Measurements from ENCODE around the gene SMOC2. TPM values are rescaled to one million over a fixed set of nuclear protein-coding genes. Genes with fewer than 3 reads are reported as not detected.

SMOC2 gene
- total and polyA plus RNA-seq, 2 of the 4 experiments (the other 2 are of a cell fraction) = not detected

DNA sequence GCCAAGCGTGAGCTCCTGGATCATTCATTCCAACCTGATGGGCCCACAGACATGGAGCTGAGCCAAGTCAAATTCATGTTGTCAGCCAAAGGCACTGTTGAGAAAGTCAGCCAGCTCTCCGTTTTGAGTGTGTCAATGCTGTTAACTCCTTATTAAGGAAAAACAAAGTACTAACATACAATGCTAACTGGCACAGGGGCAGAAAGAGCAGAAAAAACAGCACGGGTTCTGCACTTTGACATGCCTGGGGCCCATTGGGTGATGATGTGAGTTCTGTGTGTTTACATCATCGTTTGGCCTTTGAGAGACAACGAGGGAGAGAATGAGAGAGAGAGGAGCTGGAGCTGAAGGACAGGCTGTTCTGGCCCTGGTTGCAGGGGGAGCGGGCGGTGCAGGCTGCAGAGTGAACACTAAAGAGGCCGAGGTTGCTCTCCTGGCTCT is 85.9 kb downstream of the SMOC2 start:
- POLR2A ChIA-PET (ENCODE audit: unreplicated experiment) = no interaction called here
- dilution Hi-C loops (cut with HindIII; ENCODE audit: low sequenced_read_pairs, unreplicated experiment) = no loop called here
- in situ Hi-C loops (cut with MboI; ENCODE audit: low sequenced_read_pairs) = no loop called here
- ATAC-seq (ENCODE audit: low read depth) (no peak), DNase-seq (no peak)
- Histone ChIP-seq H2BK120ac (ENCODE audit: low read depth, low read length) (no peak overlapping the region), H3K9me3 (ENCODE audit: control insufficient read depth, insufficient read depth, low read length) (peaks cover 39% of the 10 kb centered on the region), H2AK9ac (replicated peaks; ENCODE audit: low read depth, low read length, poor library complexity) (no peak overlapping the region), H3K4ac (ENCODE audit: low read depth, low read length) (no peak overlapping the region), H4K8ac (ENCODE audit: low read depth in 2 of 2, low read length in 2 of 2) (no peak overlapping the region), H3K79me1 (ENCODE audit: low read depth in 1 of 2, low read length in 2 of 2) (no peaks in the 10 kb centered on the region), H3K27ac (ENCODE audit: insufficient read depth, low read length) (no peak overlapping the region), H3K18ac (ENCODE audit: low read depth, low read length) (no peak overlapping the region), H3K9ac (ENCODE audit: low read depth, low read length) (no peak overlapping the region), H3K14ac (replicated peaks; ENCODE audit: low read depth, low read length) (no peak overlapping the region), H4K5ac (ENCODE audit: low read depth, low read length) (no peak overlapping the region), H3K23ac (ENCODE audit: low read depth, low read length) (no peak overlapping the region), H3K4me2 (ENCODE audit: low read depth, low read length) (no peak overlapping the region), H4K20me1 (ENCODE audit: insufficient read depth, low read length) (no peaks in the 10 kb centered on the region), H3K27me3 (ENCODE audit: control insufficient read depth, insufficient read depth, low read length) (no peaks in the 10 kb centered on the region), H2AFZ (replicated peaks; ENCODE audit: low read length, poor library complexity) (no peak overlapping the region), H4K91ac (ENCODE audit: insufficient read depth, low read depth, low read length) (no peak overlapping the region), H3K4me3 (ENCODE audit: insufficient read depth, low read depth, low read length) (no peak overlapping the region), H2BK20ac (ENCODE audit: low read depth, low read length) (no peak overlapping the region), H3K56ac (ENCODE audit: extremely low read depth, insufficient read depth, low read length) (no peak overlapping the region), H3K4me1 (ENCODE audit: control insufficient read depth, insufficient read depth, low read length) (no peaks in the 10 kb centered on the region), H2BK5ac (ENCODE audit: low read depth, low read length, poor library complexity, severe bottlenecking) (no peak overlapping the region), H3K9me1 (ENCODE audit: insufficient read depth, low read length) (no peaks in the 10 kb centered on the region), H2AK5ac (ENCODE audit: low read depth, low read length) (no peak overlapping the region), H2BK15ac (ENCODE audit: low read depth, low read length) (no peak overlapping the region), H3K36me3 (ENCODE audit: control insufficient read depth, insufficient read depth, low read length) (no peaks in the 10 kb centered on the region)
- CTCF ChIA-PET = no interaction called here
- intact Hi-C loops (cut with micrococcal nuclease) = no loop called here
- TF ChIP-seq NFE2L2 (IDR thresholded peaks at IDR 0.05; ENCODE audit: low read depth, low read length) (no peak), CEBPB (IDR thresholded peaks at IDR 0.05; ENCODE audit: low read depth, low read length) (no peak), MAZ (IDR thresholded peaks at IDR 0.05; ENCODE audit: borderline replicate concordance, low read depth, low read length) (no peak), MAFK (IDR thresholded peaks at IDR 0.05; ENCODE audit: low read depth, low read length) (no peak), RAD21 (IDR thresholded peaks at IDR 0.05; ENCODE audit: low read length) (no peak), SMC3 (IDR thresholded peaks at IDR 0.05; ENCODE audit: low read depth, low read length) (no peak), FOS (IDR thresholded peaks at IDR 0.05; ENCODE audit: low read depth, low read length) (no peak), BHLHE40 (IDR thresholded peaks at IDR 0.05; ENCODE audit: low read depth, low read length) (no peak), MXI1 (IDR thresholded peaks at IDR 0.05; ENCODE audit: borderline replicate concordance, low read depth, low read length) (no peak), CHD1 (IDR thresholded peaks at IDR 0.05; ENCODE audit: low read depth, low read length) (no peak), POLR2A (IDR thresholded peaks at IDR 0.05; ENCODE audit: low read depth, low read length) (no peak), RCOR1 (IDR thresholded peaks at IDR 0.05; ENCODE audit: insufficient replicate concordance, low read length) (no peak), RFX5 (IDR thresholded peaks at IDR 0.05; ENCODE audit: low read depth, low read length) (no peak)
- TF ChIP-seq, protein P1, sequence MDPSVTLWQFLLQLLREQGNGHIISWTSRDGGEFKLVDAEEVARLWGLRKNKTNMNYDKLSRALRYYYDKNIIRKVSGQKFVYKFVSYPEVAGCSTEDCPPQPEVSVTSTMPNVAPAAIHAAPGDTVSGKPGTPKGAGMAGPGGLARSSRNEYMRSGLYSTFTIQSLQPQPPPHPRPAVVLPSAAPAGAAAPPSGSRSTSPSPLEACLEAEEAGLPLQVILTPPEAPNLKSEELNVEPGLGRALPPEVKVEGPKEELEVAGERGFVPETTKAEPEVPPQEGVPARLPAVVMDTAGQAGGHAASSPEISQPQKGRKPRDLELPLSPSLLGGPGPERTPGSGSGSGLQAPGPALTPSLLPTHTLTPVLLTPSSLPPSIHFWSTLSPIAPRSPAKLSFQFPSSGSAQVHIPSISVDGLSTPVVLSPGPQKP (IDR thresholded peaks at IDR 0.05; ENCODE audit: borderline replicate concordance, low read depth, low read length) = no peak
- TF ChIP-seq, protein P2, sequence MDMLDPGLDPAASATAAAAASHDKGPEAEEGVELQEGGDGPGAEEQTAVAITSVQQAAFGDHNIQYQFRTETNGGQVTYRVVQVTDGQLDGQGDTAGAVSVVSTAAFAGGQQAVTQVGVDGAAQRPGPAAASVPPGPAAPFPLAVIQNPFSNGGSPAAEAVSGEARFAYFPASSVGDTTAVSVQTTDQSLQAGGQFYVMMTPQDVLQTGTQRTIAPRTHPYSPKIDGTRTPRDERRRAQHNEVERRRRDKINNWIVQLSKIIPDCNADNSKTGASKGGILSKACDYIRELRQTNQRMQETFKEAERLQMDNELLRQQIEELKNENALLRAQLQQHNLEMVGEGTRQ (IDR thresholded peaks at IDR 0.05; ENCODE audit: low read depth, low read length) = no peak
- TF ChIP-seq, protein P3, sequence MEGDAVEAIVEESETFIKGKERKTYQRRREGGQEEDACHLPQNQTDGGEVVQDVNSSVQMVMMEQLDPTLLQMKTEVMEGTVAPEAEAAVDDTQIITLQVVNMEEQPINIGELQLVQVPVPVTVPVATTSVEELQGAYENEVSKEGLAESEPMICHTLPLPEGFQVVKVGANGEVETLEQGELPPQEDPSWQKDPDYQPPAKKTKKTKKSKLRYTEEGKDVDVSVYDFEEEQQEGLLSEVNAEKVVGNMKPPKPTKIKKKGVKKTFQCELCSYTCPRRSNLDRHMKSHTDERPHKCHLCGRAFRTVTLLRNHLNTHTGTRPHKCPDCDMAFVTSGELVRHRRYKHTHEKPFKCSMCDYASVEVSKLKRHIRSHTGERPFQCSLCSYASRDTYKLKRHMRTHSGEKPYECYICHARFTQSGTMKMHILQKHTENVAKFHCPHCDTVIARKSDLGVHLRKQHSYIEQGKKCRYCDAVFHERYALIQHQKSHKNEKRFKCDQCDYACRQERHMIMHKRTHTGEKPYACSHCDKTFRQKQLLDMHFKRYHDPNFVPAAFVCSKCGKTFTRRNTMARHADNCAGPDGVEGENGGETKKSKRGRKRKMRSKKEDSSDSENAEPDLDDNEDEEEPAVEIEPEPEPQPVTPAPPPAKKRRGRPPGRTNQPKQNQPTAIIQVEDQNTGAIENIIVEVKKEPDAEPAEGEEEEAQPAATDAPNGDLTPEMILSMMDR (conservative IDR thresholded peaks at IDR 0.05; ENCODE audit: low read depth, low read length) = no peak
- BruUV-seq (replicated peaks) = no TSS peak
- WGBS, 2 experiments (ENCODE audit: extremely low coverage in 2 of 2, insufficient read length in 1 of 2) = 20% methylated on average over 3 of the region's 8 CpGs; no CpG with 5 or more reads in 1 of the 2 experiments

Measured in IMR-90 (cell line).